K562 (cell line): ENCODE results near the gene GMEB1. TPM values are rescaled to one million over a fixed set of nuclear protein-coding genes. Genes with fewer than 3 reads are reported as not detected.

Source experiments
- ATAC-seq: fragments of 200-7000 bp; cut with Tn5 transposase; 3 replicates; pipeline ENCODE4 v1.9.1; 2020; ENCODE audit warnings: moderate library complexity
- BruUV-seq: library from RNA; stranded (reverse); fragments of 400-500 nt; replicated peaks from 2 replicates; lab custom pipeline; 2021; lab: Mats Ljungman, UMichigan
- CTCF ChIA-PET: fragments of 300-600 bp; formaldehyde crosslinking; extraction: SDS; loops from one replicate; lab custom pipeline; 2021; ENCODE audit warnings: low intra/inter-chr PET ratio; lab: Yijun Ruan, JAX
- POLR2A ChIA-PET: fragments of 300-600, 350-650 bp; sonication (Branson Sonifier 250); formaldehyde crosslinking; extraction: SDS; loops from one replicate; lab custom pipeline; 2021; ENCODE audit warnings: antibody characterized with exemption, inconsistent platforms; lab: Yijun Ruan, JAX
- DNase-seq, 4 experiments: peaks; one replicate each; pipeline versions ENCODE4 v3.0.0 to v3.0.0-alpha.2; 2011 to 2018; ENCODE audit warnings: low spot score in 3 of 4, mixed read lengths in 3 of 4; ENCODE audit errors: extremely low read depth in 1 of 4
- FAIRE-seq: peaks from 2 replicates; lab custom pipeline; 2011; peaks lifted over from hg19 to GRCh38; lab: Jason Lieb, UNC
- H2AFZ ChIP-seq: 2 replicates; pipeline ENCODE4 v1.6.0; 2011; ENCODE audit warnings: low read depth, low read length, control low read depth, inconsistent platforms
- H3K27ac ChIP-seq: fragments of 200-600 bp; 3 replicates; pipeline ENCODE4 v1.8.0; 2011; ENCODE audit warnings: low read depth, mild to moderate bottlenecking, control low read depth, inconsistent platforms, low read length, moderate library complexity, mixed read lengths; ENCODE audit errors: extremely low read depth
- H3K27me3 ChIP-seq, 2 experiments: fragments of 300-600 bp in 1 of 2; 2 replicates in 1 of 2; 3 replicates in 1 of 2; pipeline versions ENCODE4 v1.6.0 to v1.8.0; 2011; ENCODE audit warnings: inconsistent platforms in 2 of 2, low read length in 2 of 2, mild to moderate bottlenecking in 1 of 2, mixed read lengths in 1 of 2, moderate library complexity in 1 of 2; ENCODE audit not compliant: control insufficient read depth in 2 of 2, insufficient read depth in 2 of 2
- H3K36me3 ChIP-seq: fragments of 300-600 bp; 3 replicates; pipeline ENCODE4 v1.8.0; 2011; ENCODE audit warnings: mild to moderate bottlenecking, low read length, inconsistent platforms; ENCODE audit not compliant: control insufficient read depth, insufficient read depth
- H3K4me1 ChIP-seq, 2 experiments: fragments of 200-600 bp in 1 of 2; replicated peaks in 1 of 2; 2 replicates in 1 of 2; 3 replicates in 1 of 2; pipeline versions ENCODE4 v1.5.1 to v1.8.0; 2011; ENCODE audit warnings: inconsistent platforms in 2 of 2, low read length in 2 of 2, mild to moderate bottlenecking in 1 of 2, mixed read lengths in 1 of 2, moderate library complexity in 1 of 2; ENCODE audit not compliant: control insufficient read depth in 2 of 2, insufficient read depth in 2 of 2
- H3K4me2 ChIP-seq: 2 replicates; pipeline ENCODE4 v1.6.1; 2011; ENCODE audit warnings: low read length, control low read depth, inconsistent platforms, mixed read lengths; ENCODE audit not compliant: insufficient read depth
- H3K4me3 ChIP-seq: fragments of 200-600 bp; sonication (generic), shearing (Covaris generic); 2 replicates; pipeline ENCODE4 v1.5.1; 2016; ENCODE audit warnings: control low read depth, inconsistent platforms
- H3K79me2 ChIP-seq: fragments of 200-600 bp; 3 replicates; pipeline ENCODE4 v1.8.0; 2011; ENCODE audit warnings: low read length, inconsistent platforms; ENCODE audit not compliant: control insufficient read depth, insufficient read depth
- H3K9ac ChIP-seq, 2 experiments: 2 replicates each; pipeline versions ENCODE4 v1.6.0 to v1.6.1; 2011; ENCODE audit warnings: low read depth in 2 of 2, low read length in 2 of 2, control low read depth in 1 of 2, inconsistent platforms in 1 of 2, mild to moderate bottlenecking in 1 of 2, mixed read lengths in 1 of 2; ENCODE audit not compliant: insufficient read depth in 1 of 2
- H3K9me1 ChIP-seq: one replicate; pipeline ENCODE4 v1.6.0; 2011; ENCODE audit warnings: inconsistent platforms, mild to moderate bottlenecking, low read length, moderate library complexity; ENCODE audit not compliant: control insufficient read depth, insufficient read depth
- H3K9me3 ChIP-seq: replicated peaks from 2 replicates; pipeline ENCODE4 v1.5.1; 2011; ENCODE audit warnings: low read depth, low read length, inconsistent platforms; ENCODE audit not compliant: control insufficient read depth, insufficient read depth
- H4K20me1 ChIP-seq: replicated peaks from 2 replicates; pipeline ENCODE4 v1.6.1; 2011; ENCODE audit warnings: low read length, inconsistent platforms, mixed read lengths; ENCODE audit not compliant: control insufficient read depth, insufficient read depth
- ASH1L ChIP-seq: fragments of 450-650 bp; IDR thresholded peaks from 2 replicates; pipeline ENCODE4 v1.6.1; 2018; ENCODE audit warnings: borderline replicate concordance, mild to moderate bottlenecking, low read depth; ENCODE audit not compliant: partially characterized antibody
- BRF1 ChIP-seq: IDR thresholded peaks from 3 replicates; pipeline ENCODE4 v1.6.1; 2011; ENCODE audit warnings: borderline replicate concordance, mild to moderate bottlenecking; ENCODE audit not compliant: insufficient read length; ENCODE audit errors: extremely low read depth
- CBFA2T3 ChIP-seq: fragments of 450-650 bp; IDR thresholded peaks from 2 replicates; pipeline ENCODE4 v1.6.1; 2017
- EP300 ChIP-seq: IDR thresholded peaks from 2 replicates; pipeline ENCODE4 v1.6.1; 2012; ENCODE audit warnings: low read length, improper control_type of control experiment
- HDAC1 ChIP-seq, 2 experiments: fragments of 450-650 bp; IDR thresholded peaks; 2 replicates each; pipeline ENCODE4 v1.6.1; 2016 to 2017; ENCODE audit warnings: inconsistent platforms in 1 of 2, mild to moderate bottlenecking in 1 of 2, moderate library complexity in 1 of 2
- JUND ChIP-seq, 2 experiments: IDR thresholded peaks; 2 replicates in 1 of 2; 3 replicates in 1 of 2; pipeline ENCODE4 v1.6.1; 2011; ENCODE audit warnings: borderline replicate concordance in 2 of 2, low read depth in 2 of 2, low read length in 2 of 2, improper control_type of control experiment in 1 of 2, missing biosample characterization in 1 of 2, missing genetic modification characterization in 1 of 2, missing genetic modification reagents in 1 of 2
- KLF6 ChIP-seq: fragments of 250-450 bp; sonication (Bioruptor Pico); IDR thresholded peaks from 2 replicates; pipeline ENCODE4 v1.4.0; 2020; ENCODE audit warnings: mild to moderate bottlenecking, moderate library complexity, borderline replicate concordance
- MEIS2 ChIP-seq: fragments of 450-650 bp; IDR thresholded peaks from 2 replicates; pipeline ENCODE4 v1.6.1; 2014; ENCODE audit warnings: mild to moderate bottlenecking; ENCODE audit not compliant: partially characterized antibody
- MXI1 ChIP-seq: IDR thresholded peaks from 2 replicates; pipeline ENCODE4 v1.6.1; 2011; ENCODE audit warnings: low read depth, mild to moderate bottlenecking, improper control_type of control experiment, low read length
- NCOR1 ChIP-seq: fragments of 450-650 bp; IDR thresholded peaks from 2 replicates; pipeline ENCODE4 v1.6.1; 2016; ENCODE audit warnings: mild to moderate bottlenecking, moderate library complexity
- NFATC3 ChIP-seq: fragments of 450-650 bp; IDR thresholded peaks from 2 replicates; pipeline ENCODE4 v1.6.1; 2017; ENCODE audit warnings: mild to moderate bottlenecking
- STAT5A ChIP-seq: IDR thresholded peaks from 2 replicates; pipeline ENCODE4 v1.6.1; 2012; ENCODE audit warnings: low read length, inconsistent platforms, borderline replicate concordance
- TCF3 ChIP-seq: sonication (generic); formaldehyde crosslinking; IDR thresholded peaks from 2 replicates; pipeline ENCODE4 v1.4.0; 2020; ENCODE audit warnings: mild to moderate bottlenecking, missing genetic modification reagents
- ZNF12 ChIP-seq: sonication (generic); formaldehyde crosslinking; IDR thresholded peaks from 2 replicates; pipeline ENCODE4 v1.4.0; 2020; ENCODE audit warnings: mild to moderate bottlenecking, missing genetic modification reagents
- ZNF263 ChIP-seq: sonication (generic); formaldehyde crosslinking; IDR thresholded peaks from 2 replicates; pipeline ENCODE4 v1.8.0; 2022; ENCODE audit warnings: mild to moderate bottlenecking, missing genetic modification reagents, borderline replicate concordance
- ZNF384 ChIP-seq: IDR thresholded peaks from 2 replicates; pipeline ENCODE4 v1.6.1; 2012; ENCODE audit warnings: low read depth, low read length, improper control_type of control experiment
- WGBS: fragments of 100-300 bp; shearing (Covaris generic); methylation state at CpG from one replicate; pipeline ENCODE4 v1.1.6; 2016; ENCODE audit warnings: low coverage, mixed read lengths; ENCODE audit not compliant: insufficient coverage; ENCODE audit errors: missing lambda C conversion rate; 5-methylcytosine and 5-hydroxymethylcytosine counted together
- in situ Hi-C: fragments of 300-500 bp; cut with MboI; formaldehyde crosslinking; loops from 4 replicates; pipeline ENCODE4 v1.15.0; 2018; ENCODE audit warnings: inconsistent platforms, mixed read lengths
- intact Hi-C: fragments of 100-400 bp; cut with micrococcal nuclease; formaldehyde crosslinking; loops from 2 replicates; pipeline ENCODE4 v1.14.2; 2022
- polyA plus RNA-seq, 8 experiments: library from polyadenylated mRNA; depleted of rRNA in 4 of 8; stranded (reverse) in 5 of 8; unstranded in 3 of 8; fragments of >200 nt; fragmentation: Nextera tagmentation in 2 of 8; fragmentation: Illumina TruSeq in 1 of 8; extraction: Ambion mirVana in 2 of 8; extraction: Trizol in 1 of 8; gene quantifications; 2 replicates each; pipeline versions ENCODE4 v1.2.1 to v1.2.3, GENCODE V29; 2011 to 2014; ENCODE audit warnings: inconsistent platforms in 1 of 8, missing spikeins in 1 of 8
- total RNA-seq, 7 experiments: library from RNA; depleted of rRNA in 6 of 7; stranded (reverse); fragments of >200 nt in 6 of 7; fragmentation: Illumina TruSeq in 2 of 7; extraction: Trizol in 2 of 7; gene quantifications; 2 replicates each; pipeline versions ENCODE4 v1.2.1 to v1.2.3, GENCODE V29; 2011 to 2021; ENCODE audit warnings: low replicate concordance in 1 of 7
- TF ChIP-seq, protein P1 (sequence below): fragments of 450-650 bp; formaldehyde crosslinking; IDR thresholded peaks from 2 replicates; pipeline ENCODE4 v1.4.0; 2020; ENCODE audit warnings: mild to moderate bottlenecking, moderate library complexity
- TF ChIP-seq, protein P2 (sequence below): fragments of 450-650 bp; IDR thresholded peaks from 2 replicates; pipeline ENCODE4 v1.7.1; 2018; ENCODE audit warnings: mild to moderate bottlenecking, low read depth; ENCODE audit not compliant: partially characterized antibody

GMEB1 gene
- total and polyA plus RNA-seq, 9 of the 15 experiments (the other 6 are each of a cell fraction or from before 2014, with no cell fraction given) = 6.6 to 17.5 (median 8.5) TPM

DNA sequence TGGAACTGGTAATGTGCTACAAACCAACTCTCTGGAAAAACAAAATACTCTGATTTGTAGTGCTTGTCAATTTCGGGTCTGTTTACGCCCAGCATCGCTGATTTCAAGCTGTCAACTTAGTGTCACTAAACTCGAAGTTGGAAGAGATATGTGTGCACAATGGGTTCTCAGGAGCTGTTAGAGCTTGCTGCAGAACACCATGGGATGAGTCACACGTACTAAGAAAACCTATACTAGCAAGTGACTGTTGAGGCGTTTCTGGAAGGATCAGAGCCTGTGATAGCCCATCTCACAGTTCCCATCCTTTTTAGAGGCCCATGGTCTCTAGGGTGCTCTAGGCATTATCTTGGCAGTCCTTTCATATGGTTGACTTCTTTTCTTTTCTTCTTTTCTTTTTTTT, 14.3 kb downstream of the GMEB1 start (continued):
- TF ChIP-seq, protein P1, sequence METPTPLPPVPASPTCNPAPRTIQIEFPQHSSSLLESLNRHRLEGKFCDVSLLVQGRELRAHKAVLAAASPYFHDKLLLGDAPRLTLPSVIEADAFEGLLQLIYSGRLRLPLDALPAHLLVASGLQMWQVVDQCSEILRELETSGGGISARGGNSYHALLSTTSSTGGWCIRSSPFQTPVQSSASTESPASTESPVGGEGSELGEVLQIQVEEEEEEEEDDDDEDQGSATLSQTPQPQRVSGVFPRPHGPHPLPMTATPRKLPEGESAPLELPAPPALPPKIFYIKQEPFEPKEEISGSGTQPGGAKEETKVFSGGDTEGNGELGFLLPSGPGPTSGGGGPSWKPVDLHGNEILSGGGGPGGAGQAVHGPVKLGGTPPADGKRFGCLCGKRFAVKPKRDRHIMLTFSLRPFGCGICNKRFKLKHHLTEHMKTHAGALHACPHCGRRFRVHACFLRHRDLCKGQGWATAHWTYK (CRISPR knock-in tag) = no peak
- peak; percentile 60; the same call in 1 of the 2 replicates for TF ChIP-seq JUND (IDR thresholded peaks at IDR 0.05; ENCODE audit: borderline replicate concordance, low read depth, low read length)
- no peak for TF ChIP-seq JUND (tag; IDR thresholded peaks at IDR 0.05; ENCODE audit: borderline replicate concordance, low read depth, low read length)
- no peak for TF ChIP-seq ZNF12 (CRISPR knock-in tag)
- no peak for TF ChIP-seq ASH1L

DNA sequence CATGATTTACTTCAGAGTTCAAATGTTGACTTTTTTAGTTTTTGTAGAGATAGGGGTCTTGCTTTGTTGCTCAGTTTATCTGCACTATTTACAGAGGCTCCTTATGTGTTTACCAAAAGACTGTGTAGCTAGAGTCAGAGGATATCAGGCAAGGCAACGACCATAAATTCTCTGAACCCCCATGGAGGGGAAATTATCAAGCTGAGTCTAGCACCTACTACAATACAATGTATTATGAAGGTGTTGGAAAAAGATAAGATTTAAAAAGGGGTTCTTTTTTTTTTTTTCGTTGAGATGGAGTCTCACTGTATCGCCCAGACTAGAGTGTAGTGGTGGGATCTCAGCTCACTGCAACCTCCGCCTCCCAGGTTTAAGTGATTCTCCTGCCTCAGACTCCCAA, 16.4 kb downstream of the GMEB1 start:
- intact Hi-C loops = no loop called here
- H4K20me1 ChIP-seq = no peaks in the 10 kb centered on the region
- H3K9ac ChIP-seq = no peak overlapping the region
- BruUV-seq = no TSS peak
- H3K27ac ChIP-seq = no peak overlapping the region
- no peaks in the 10 kb centered on the region for H3K27me3 ChIP-seq
- 26% methylated on average over 4 of the region's 4 CpGs for WGBS
- H3K4me1 ChIP-seq = peaks cover 5 to 15% of the 10 kb centered on the region in 2 experiments; a peak in 3 of 5 replicates
- no peak overlapping the region for H2AFZ ChIP-seq
- no peak overlapping the region for H3K4me3 ChIP-seq
- no peak overlapping the region for H3K4me2 ChIP-seq
- POLR2A ChIA-PET = interaction anchor here (0.8 to 3.9 kb wide), 9 partner anchors 9 to 70 kb away, joined by 3 to 18 read pairs (median 4); partner anchors contain the start of genes GMEB1, RNU11 and YTHDF2
- H3K9me1 ChIP-seq = no peaks in the 10 kb centered on the region
- DNase-seq = peak; percentile 49 to 62 (median 54)
- peaks cover 29% of the 10 kb centered on the region for H3K36me3 ChIP-seq
- H3K79me2 ChIP-seq = no peaks in the 10 kb centered on the region
- no peaks in the 10 kb centered on the region for H3K9me3 ChIP-seq
- CTCF ChIA-PET = no interaction called here
- ATAC-seq = peak; percentile 74
- in situ Hi-C loops = no loop called here
- FAIRE-seq = no peak
- TF ChIP-seq, protein P2, sequence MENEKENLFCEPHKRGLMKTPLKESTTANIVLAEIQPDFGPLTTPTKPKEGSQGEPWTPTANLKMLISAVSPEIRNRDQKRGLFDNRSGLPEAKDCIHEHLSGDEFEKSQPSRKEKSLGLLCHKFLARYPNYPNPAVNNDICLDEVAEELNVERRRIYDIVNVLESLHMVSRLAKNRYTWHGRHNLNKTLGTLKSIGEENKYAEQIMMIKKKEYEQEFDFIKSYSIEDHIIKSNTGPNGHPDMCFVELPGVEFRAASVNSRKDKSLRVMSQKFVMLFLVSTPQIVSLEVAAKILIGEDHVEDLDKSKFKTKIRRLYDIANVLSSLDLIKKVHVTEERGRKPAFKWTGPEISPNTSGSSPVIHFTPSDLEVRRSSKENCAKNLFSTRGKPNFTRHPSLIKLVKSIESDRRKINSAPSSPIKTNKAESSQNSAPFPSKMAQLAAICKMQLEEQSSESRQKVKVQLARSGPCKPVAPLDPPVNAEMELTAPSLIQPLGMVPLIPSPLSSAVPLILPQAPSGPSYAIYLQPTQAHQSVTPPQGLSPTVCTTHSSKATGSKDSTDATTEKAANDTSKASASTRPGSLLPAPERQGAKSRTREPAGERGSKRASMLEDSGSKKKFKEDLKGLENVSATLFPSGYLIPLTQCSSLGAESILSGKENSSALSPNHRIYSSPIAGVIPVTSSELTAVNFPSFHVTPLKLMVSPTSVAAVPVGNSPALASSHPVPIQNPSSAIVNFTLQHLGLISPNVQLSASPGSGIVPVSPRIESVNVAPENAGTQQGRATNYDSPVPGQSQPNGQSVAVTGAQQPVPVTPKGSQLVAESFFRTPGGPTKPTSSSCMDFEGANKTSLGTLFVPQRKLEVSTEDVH = no peak
- TF ChIP-seq TCF3 (peak; percentile 73), EP300 (peak; percentile 23; the same call in 1 of the 2 replicates), HDAC1 (IDR thresholded peaks at IDR 0.05) (0 out of 4 replicates have a peak, but pooled peaks of 1 of the 2 experiments have one; percentile 13), NFATC3 (no peak), BRF1 (no peak), ZNF263 (CRISPR knock-in tag) (no peak), CBFA2T3 (peak; percentile 84), STAT5A (peak; percentile 19; the same call in 1 of the 2 replicates), NCOR1 (peak; percentile 54), ZNF384 (peak; percentile 26; the same call in 1 of the 2 replicates), MEIS2 (peak; percentile 26), MXI1 (no peak), KLF6 (CRISPR knock-in tag) (no peak)
